Cardiac muscle cell (in vitro differentiated cells and primary cell): ENCODE results near the gene GABRE. TPM values are rescaled to one million over a fixed set of nuclear protein-coding genes. Genes with fewer than 3 reads are reported as not detected.

Experiments
- DNase-seq, 2 donors: peaks; one replicate each; pipeline versions ENCODE4 v3.0.0 to v3.0.0-alpha.2; 2010 to 2017; ENCODE audit warnings: low read depth in 1 of 2, low spot score in 1 of 2
- H3K27ac ChIP-seq: fragments of 200-600 bp; sonication (generic); 2 replicates; pipeline ENCODE4 v1.5.1; 2016
- H3K27me3 ChIP-seq: fragments of 200-600 bp; sonication (generic); 2 replicates; pipeline ENCODE4 v1.6.0; 2016; ENCODE audit warnings: control low read depth
- H3K36me3 ChIP-seq: fragments of 200-600 bp; sonication (generic); 2 replicates; pipeline ENCODE4 v1.5.1; 2016; ENCODE audit warnings: control low read depth
- H3K4me1 ChIP-seq: fragments of 200-600 bp; sonication (generic); 2 replicates; pipeline ENCODE4 v1.8.1; 2017; ENCODE audit warnings: low read depth, mild to moderate bottlenecking, mixed run types
- H3K4me3 ChIP-seq: fragments of 200-600 bp; sonication (generic); 2 replicates; pipeline ENCODE4 v1.5.1; 2016; ENCODE audit warnings: mild to moderate bottlenecking
- H3K9me3 ChIP-seq: fragments of 200-600 bp; sonication (generic); 2 replicates; pipeline ENCODE4 v1.5.1; 2017; ENCODE audit warnings: low read depth, mild to moderate bottlenecking, control low read depth
- polyA plus RNA-seq: library from polyadenylated mRNA; unstranded; fragments of >200 nt; fragmentation: Nextera tagmentation; extraction: Ambion mirVana; gene quantifications from 2 replicates; pipeline ENCODE4 v1.2.1, GENCODE V29; 2016
- total RNA-seq: library from RNA; depleted of rRNA; stranded (reverse); fragments of >200 nt; gene quantifications from 2 replicates; pipeline ENCODE4 v1.2.3, GENCODE V29; 2016
- TF ChIP-seq, protein P1 (sequence below): IDR thresholded peaks from 2 replicates; pipeline ENCODE4 v1.5.1; 2012; ENCODE audit warnings: low read depth, mild to moderate bottlenecking, low read length

Gene GABRE
- total and polyA plus RNA-seq, 2 experiments from 2014 or later, result 0.60 to 2.5 TPM

DNA sequence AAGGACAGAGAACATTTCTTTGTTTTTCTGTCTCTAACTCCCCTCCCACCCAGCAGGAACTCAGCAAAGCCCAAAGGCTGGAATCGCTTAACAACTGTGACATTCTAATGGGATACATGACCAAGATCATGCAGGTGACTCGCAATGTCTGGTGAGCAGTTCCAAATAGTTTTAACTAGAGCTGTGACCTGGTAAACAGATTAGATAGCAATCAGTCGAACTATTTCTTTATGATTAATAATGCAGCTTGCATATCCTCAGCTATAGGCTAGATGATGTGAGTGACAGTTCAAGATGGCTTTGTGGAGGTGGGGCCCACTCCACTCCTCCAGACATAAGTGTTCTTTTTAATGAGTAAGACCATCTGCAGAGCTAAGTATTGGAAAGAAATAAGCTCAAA is 20.0 kb upstream of the GABRE start:
- no peaks in the 10 kb centered on the region for H3K27me3 ChIP-seq
- no peak overlapping the region for H3K4me3 ChIP-seq
- H3K9me3 ChIP-seq, result no peaks in the 10 kb centered on the region
- DNase-seq, result no peak
- no peaks in the 10 kb centered on the region for H3K4me1 ChIP-seq
- H3K36me3 ChIP-seq, result no peaks in the 10 kb centered on the region
- TF ChIP-seq, protein P1, sequence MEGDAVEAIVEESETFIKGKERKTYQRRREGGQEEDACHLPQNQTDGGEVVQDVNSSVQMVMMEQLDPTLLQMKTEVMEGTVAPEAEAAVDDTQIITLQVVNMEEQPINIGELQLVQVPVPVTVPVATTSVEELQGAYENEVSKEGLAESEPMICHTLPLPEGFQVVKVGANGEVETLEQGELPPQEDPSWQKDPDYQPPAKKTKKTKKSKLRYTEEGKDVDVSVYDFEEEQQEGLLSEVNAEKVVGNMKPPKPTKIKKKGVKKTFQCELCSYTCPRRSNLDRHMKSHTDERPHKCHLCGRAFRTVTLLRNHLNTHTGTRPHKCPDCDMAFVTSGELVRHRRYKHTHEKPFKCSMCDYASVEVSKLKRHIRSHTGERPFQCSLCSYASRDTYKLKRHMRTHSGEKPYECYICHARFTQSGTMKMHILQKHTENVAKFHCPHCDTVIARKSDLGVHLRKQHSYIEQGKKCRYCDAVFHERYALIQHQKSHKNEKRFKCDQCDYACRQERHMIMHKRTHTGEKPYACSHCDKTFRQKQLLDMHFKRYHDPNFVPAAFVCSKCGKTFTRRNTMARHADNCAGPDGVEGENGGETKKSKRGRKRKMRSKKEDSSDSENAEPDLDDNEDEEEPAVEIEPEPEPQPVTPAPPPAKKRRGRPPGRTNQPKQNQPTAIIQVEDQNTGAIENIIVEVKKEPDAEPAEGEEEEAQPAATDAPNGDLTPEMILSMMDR, result no peak
- no peak overlapping the region for H3K27ac ChIP-seq

GRCh38 chrX:151988706-151989299 is 14.3 kb upstream of the GABRE start:
- Histone ChIP-seq H3K27ac (no peak overlapping the region), H3K4me1 (no peaks in the 10 kb centered on the region), H3K36me3 (no peaks in the 10 kb centered on the region), H3K9me3 (no peaks in the 10 kb centered on the region), H3K4me3 (no peak overlapping the region), H3K27me3 (no peaks in the 10 kb centered on the region)
- DNase-seq, result peak in 1 of 2 donors; percentile 42
- TF ChIP-seq, protein P1, result no peak

DNA sequence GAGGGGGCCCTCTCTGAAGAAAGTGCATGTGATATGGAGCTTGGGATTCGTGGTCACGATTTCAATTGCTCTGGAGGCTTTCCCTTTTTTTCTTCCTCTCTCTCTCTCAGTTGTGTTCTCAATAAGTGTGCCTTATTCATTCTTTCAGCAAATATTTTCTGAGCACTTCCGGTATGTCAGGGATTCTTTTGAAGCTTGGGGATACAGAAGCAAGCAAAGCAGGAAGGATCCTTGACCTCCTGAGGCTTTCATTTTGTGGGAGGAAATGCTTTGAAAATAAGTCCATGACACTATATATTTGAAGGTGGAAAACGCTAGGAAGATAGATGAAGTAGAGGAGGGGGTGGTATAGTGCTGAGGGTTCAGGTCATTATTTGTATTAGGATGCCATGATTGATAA is 12.6 kb upstream of the GABRE start:
- Histone ChIP-seq H3K4me3 (no peak overlapping the region), H3K27me3 (no peaks in the 10 kb centered on the region), H3K4me1 (no peaks in the 10 kb centered on the region), H3K27ac (no peak overlapping the region), H3K9me3 (no peaks in the 10 kb centered on the region), H3K36me3 (no peaks in the 10 kb centered on the region)
- TF ChIP-seq, protein P1, result no peak
- DNase-seq, result no peak

GRCh38 chrX:151985955-151986354 is 11.5 kb upstream of the GABRE start:
- no peak overlapping the region for H3K4me3 ChIP-seq
- H3K4me1 ChIP-seq, result no peaks in the 10 kb centered on the region
- no peaks in the 10 kb centered on the region for H3K27me3 ChIP-seq
- H3K36me3 ChIP-seq, result no peaks in the 10 kb centered on the region
- DNase-seq, result peak in 1 of 2 donors; percentile 65
- no peaks in the 10 kb centered on the region for H3K9me3 ChIP-seq
- TF ChIP-seq, protein P1, result no peak
- no peak overlapping the region for H3K27ac ChIP-seq

GRCh38 chrX:151985531-151985930 is 11.1 kb upstream of the GABRE start:
- Histone ChIP-seq H3K27ac (no peak overlapping the region), H3K27me3 (no peaks in the 10 kb centered on the region), H3K9me3 (no peaks in the 10 kb centered on the region), H3K4me3 (no peak overlapping the region), H3K4me1 (no peaks in the 10 kb centered on the region), H3K36me3 (no peaks in the 10 kb centered on the region)
- TF ChIP-seq, protein P1, result no peak
- no peak for DNase-seq
